ENCODE results near the gene RILPL1. TPM values are rescaled to one million over a fixed set of nuclear protein-coding genes. Genes with fewer than 3 reads are reported as not detected.

RILPL1 gene
- polyA plus RNA-seq, 1 donor (not counting 4 experiments of a cell fraction or from before 2014, with no cell fraction given), result 17.0 TPM

DNA sequence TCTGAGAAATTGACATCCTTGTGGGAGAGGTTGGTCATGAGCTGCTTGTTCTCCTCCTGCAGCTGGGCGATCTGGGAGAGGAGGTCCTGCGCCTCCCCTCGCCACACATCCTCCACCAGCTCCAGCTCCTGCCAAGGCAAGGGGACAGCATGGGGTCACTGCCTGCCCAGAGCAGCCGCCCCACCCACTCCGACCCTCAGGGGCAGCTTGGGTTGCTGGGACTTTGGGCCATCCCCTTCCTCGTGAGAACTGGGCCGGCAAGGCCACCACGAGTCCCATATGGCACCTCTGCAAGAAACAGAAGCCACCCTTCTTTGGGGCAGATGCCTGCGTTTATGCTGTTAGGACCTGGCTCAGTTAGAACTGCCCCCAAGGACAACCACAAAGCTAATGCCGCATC is 10.0 kb downstream of the RILPL1 start:
- Histone ChIP-seq H4K20me1 (ENCODE audit: control insufficient read depth, extremely low read depth, insufficient read depth, low read length) (no peaks in the 10 kb centered on the region), H3K4me1 (ENCODE audit: control insufficient read depth, extremely low read depth, insufficient read depth, low read length) (peaks cover 19% of the 10 kb centered on the region), H3K36me3 (ENCODE audit: control insufficient read depth in 2 of 2, extremely low read depth in 1 of 2, insufficient read depth in 2 of 2, low read length in 2 of 2) (peaks cover 21% of the 10 kb centered on the region in 2 experiments), H3K9me3 (ENCODE audit: control insufficient read depth, low read depth, low read length) (no peaks in the 10 kb centered on the region), H2AFZ (ENCODE audit: control insufficient read depth, low read length) (no peak overlapping the region), H3K4me3 (ENCODE audit: control insufficient read depth in 2 of 3, extremely low read depth in 1 of 3, insufficient read depth in 2 of 3, low read depth in 1 of 3, low read length in 3 of 3) (no peak overlapping the region), H3K9me1 (ENCODE audit: control insufficient read depth, extremely low read depth, insufficient read depth, low read length) (no peaks in the 10 kb centered on the region), H3K27ac (ENCODE audit: control insufficient read depth, insufficient read depth, low read length) (no peak overlapping the region), H3K27me3 (ENCODE audit: control insufficient read depth, extremely low read depth, insufficient read depth, low read length) (no peaks in the 10 kb centered on the region), H3K4me2 (ENCODE audit: control insufficient read depth, extremely low read depth, insufficient read depth, low read depth, low read length) (no peak overlapping the region), H3K79me2 (ENCODE audit: control insufficient read depth, insufficient read depth, low read length) (peaks cover 19% of the 10 kb centered on the region), H3K9ac (ENCODE audit: control insufficient read depth, extremely low read depth, insufficient read depth, low read length) (no peak overlapping the region)
- TF ChIP-seq, protein P1, sequence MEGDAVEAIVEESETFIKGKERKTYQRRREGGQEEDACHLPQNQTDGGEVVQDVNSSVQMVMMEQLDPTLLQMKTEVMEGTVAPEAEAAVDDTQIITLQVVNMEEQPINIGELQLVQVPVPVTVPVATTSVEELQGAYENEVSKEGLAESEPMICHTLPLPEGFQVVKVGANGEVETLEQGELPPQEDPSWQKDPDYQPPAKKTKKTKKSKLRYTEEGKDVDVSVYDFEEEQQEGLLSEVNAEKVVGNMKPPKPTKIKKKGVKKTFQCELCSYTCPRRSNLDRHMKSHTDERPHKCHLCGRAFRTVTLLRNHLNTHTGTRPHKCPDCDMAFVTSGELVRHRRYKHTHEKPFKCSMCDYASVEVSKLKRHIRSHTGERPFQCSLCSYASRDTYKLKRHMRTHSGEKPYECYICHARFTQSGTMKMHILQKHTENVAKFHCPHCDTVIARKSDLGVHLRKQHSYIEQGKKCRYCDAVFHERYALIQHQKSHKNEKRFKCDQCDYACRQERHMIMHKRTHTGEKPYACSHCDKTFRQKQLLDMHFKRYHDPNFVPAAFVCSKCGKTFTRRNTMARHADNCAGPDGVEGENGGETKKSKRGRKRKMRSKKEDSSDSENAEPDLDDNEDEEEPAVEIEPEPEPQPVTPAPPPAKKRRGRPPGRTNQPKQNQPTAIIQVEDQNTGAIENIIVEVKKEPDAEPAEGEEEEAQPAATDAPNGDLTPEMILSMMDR (optimal IDR thresholded peaks at IDR 0.05 in 1 of 3, IDR thresholded peaks at IDR 0.05 in 1 of 3, conservative IDR thresholded peaks at IDR 0.05 in 1 of 3; ENCODE audit: extremely low read depth in 1 of 3, insufficient read depth in 2 of 3, low read length in 3 of 3), result no peak
- no peak for TF ChIP-seq EZH2 (IDR thresholded peaks at IDR 0.05; ENCODE audit: low read length)
- FAIRE-seq, result no peak
- DNase-seq (ENCODE audit: low read depth, low spot score), result no peak
- dilution Hi-C loops (cut with MboI; ENCODE audit: extremely low pct_ligation_motif_present, low sequenced_read_pairs), result no loop called here

DNA sequence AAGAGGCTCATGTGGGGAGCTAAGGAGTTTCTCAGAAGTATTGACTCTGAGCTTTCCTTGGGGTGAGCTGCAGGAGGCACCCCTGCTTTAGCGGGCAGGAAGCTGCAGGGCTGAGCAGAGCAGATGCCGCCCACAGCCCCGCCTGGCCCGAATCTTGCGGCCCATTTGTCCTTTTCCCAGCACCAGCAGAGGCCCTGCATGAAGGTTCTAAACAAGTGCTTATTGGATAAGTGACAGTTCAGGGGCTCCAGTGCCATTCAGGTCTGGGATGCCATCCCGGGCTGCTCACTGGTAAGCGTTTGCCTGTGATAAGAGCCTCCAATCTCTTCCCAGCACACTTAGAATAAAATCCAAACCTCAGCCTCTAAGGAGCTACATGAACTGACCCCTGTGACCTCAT is 11.4 kb downstream of the RILPL1 start:
- DNase-seq (ENCODE audit: low read depth, low spot score) (no peak), FAIRE-seq (no peak)
- Histone ChIP-seq H3K4me3 (ENCODE audit: control insufficient read depth in 2 of 3, extremely low read depth in 1 of 3, insufficient read depth in 2 of 3, low read depth in 1 of 3, low read length in 3 of 3) (no peak overlapping the region), H3K4me1 (ENCODE audit: control insufficient read depth, extremely low read depth, insufficient read depth, low read length) (peaks cover 20% of the 10 kb centered on the region), H2AFZ (ENCODE audit: control insufficient read depth, low read length) (no peak overlapping the region), H3K27ac (ENCODE audit: control insufficient read depth, insufficient read depth, low read length) (no peak overlapping the region), H3K4me2 (ENCODE audit: control insufficient read depth, extremely low read depth, insufficient read depth, low read depth, low read length) (no peak overlapping the region), H3K36me3 (ENCODE audit: control insufficient read depth in 2 of 2, extremely low read depth in 1 of 2, insufficient read depth in 2 of 2, low read length in 2 of 2) (peaks cover 26 to 28% of the 10 kb centered on the region in 2 experiments), H3K79me2 (ENCODE audit: control insufficient read depth, insufficient read depth, low read length) (peaks cover 9% of the 10 kb centered on the region), H3K27me3 (ENCODE audit: control insufficient read depth, extremely low read depth, insufficient read depth, low read length) (no peaks in the 10 kb centered on the region), H3K9me3 (ENCODE audit: control insufficient read depth, low read depth, low read length) (no peaks in the 10 kb centered on the region), H3K9ac (ENCODE audit: control insufficient read depth, extremely low read depth, insufficient read depth, low read length) (no peak overlapping the region), H3K9me1 (ENCODE audit: control insufficient read depth, extremely low read depth, insufficient read depth, low read length) (no peaks in the 10 kb centered on the region), H4K20me1 (ENCODE audit: control insufficient read depth, extremely low read depth, insufficient read depth, low read length) (no peaks in the 10 kb centered on the region)
- no peak for TF ChIP-seq EZH2 (IDR thresholded peaks at IDR 0.05; ENCODE audit: low read length)
- TF ChIP-seq, protein P1 (optimal IDR thresholded peaks at IDR 0.05 in 1 of 3, IDR thresholded peaks at IDR 0.05 in 1 of 3, conservative IDR thresholded peaks at IDR 0.05 in 1 of 3; ENCODE audit: extremely low read depth in 1 of 3, insufficient read depth in 2 of 3, low read length in 3 of 3), result no peak
- dilution Hi-C loops (cut with MboI; ENCODE audit: extremely low pct_ligation_motif_present, low sequenced_read_pairs), result no loop called here
